NCI-H1105 (cell line): Measurements from ENCODE around the gene HDAC4.

Experiments
- DNase-seq: peaks from one replicate; lab custom pipeline; 2025; lab: John Stamatoyannopoulos, UW

The HDAC4 gene

GRCh38 chr2:239065537-239065936 lies 335.3 kb downstream of the HDAC4 start:
- DNase-seq = no peak

GRCh38 chr2:239064891-239065290 lies 335.9 kb downstream of the HDAC4 start:
- no peak for DNase-seq

- DNase-seq = no peak
Observed at GRCh38 chr2:239064253-239064652, 336.6 kb downstream of the HDAC4 start.

GRCh38 chr2:239062743-239063142 lies 338.1 kb downstream of the HDAC4 start:
- DNase-seq = no peak

GRCh38 chr2:239061824-239062570 lies 338.8 kb downstream of the HDAC4 start:
- DNase-seq = no peak

- no peak for DNase-seq
Observed at GRCh38 chr2:239061121-239061666, 339.6 kb downstream of the HDAC4 start.

- DNase-seq = no peak
Observed at GRCh38 chr2:239060676-239061075, 340.1 kb downstream of the HDAC4 start.

- DNase-seq = no peak
Observed at GRCh38 chr2:239059854-239060253, 341.0 kb downstream of the HDAC4 start.

GRCh38 chr2:239058766-239059165 lies 342.1 kb downstream of the HDAC4 start:
- no peak for DNase-seq

- DNase-seq = no peak
Observed at GRCh38 chr2:239057533-239057932, 343.3 kb downstream of the HDAC4 start.

- no peak for DNase-seq
Observed at GRCh38 chr2:239056611-239057010, 344.2 kb downstream of the HDAC4 start.

GRCh38 chr2:239055756-239056493 lies 344.9 kb downstream of the HDAC4 start:
- no peak for DNase-seq

- DNase-seq = no peak
Observed at GRCh38 chr2:239054921-239055320, 345.9 kb downstream of the HDAC4 start.

GRCh38 chr2:239053801-239054503 lies 346.9 kb downstream of the HDAC4 start:
- no peak for DNase-seq

- DNase-seq = no peak
Observed at GRCh38 chr2:239052798-239053665, 347.8 kb downstream of the HDAC4 start.

- no peak for DNase-seq
Observed at GRCh38 chr2:239051891-239052445, 348.9 kb downstream of the HDAC4 start.

- DNase-seq = no peak
Observed at GRCh38 chr2:239050252-239050649, 350.6 kb downstream of the HDAC4 start.

- DNase-seq = no peak
Observed at GRCh38 chr2:239049421-239050251, 351.2 kb downstream of the HDAC4 start.

- DNase-seq = no peak
Observed at GRCh38 chr2:239048736-239049135, 352.1 kb downstream of the HDAC4 start.

GRCh38 chr2:239047861-239048260 lies 353.0 kb downstream of the HDAC4 start:
- DNase-seq = no peak
